AG10803 (cell line): ENCODE results near the gene DTNB.

ENCODE experiments used
- DNase-seq: peaks from one replicate; pipeline ENCODE4 v3.0.0; 2010; ENCODE audit warnings: low read depth
- H3K4me3 ChIP-seq: 2 replicates; pipeline ENCODE4 v1.5.1; 2011; ENCODE audit warnings: mild to moderate bottlenecking, low read length, control low read depth
- CTCF ChIP-seq: conservative IDR thresholded peaks from 2 replicates; pipeline ENCODE4 v1.5.1; 2011; ENCODE audit warnings: mild to moderate bottlenecking, low read length, control low read depth, inconsistent platforms

DTNB gene

DNA sequence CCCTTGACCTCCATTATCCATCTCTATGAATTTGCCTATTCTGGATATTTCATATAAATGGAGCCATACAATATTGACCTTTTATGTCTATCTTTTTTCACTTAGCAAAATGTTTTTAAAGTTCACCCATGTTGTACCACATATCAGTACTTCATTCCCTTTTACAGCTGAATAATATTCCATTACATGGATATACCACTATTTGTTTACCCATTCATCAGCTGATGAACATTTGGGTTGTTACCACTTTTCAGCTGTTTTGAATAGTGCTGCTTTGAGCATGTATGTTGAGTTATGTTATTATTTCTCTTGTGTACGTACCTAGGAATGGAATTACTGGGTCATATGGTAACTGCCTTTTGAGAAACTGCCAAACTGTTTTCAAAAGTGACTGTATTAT lies 238.0 kb downstream of the DTNB start:
- no peak for DNase-seq
- no peak overlapping the region for H3K4me3 ChIP-seq

DNA sequence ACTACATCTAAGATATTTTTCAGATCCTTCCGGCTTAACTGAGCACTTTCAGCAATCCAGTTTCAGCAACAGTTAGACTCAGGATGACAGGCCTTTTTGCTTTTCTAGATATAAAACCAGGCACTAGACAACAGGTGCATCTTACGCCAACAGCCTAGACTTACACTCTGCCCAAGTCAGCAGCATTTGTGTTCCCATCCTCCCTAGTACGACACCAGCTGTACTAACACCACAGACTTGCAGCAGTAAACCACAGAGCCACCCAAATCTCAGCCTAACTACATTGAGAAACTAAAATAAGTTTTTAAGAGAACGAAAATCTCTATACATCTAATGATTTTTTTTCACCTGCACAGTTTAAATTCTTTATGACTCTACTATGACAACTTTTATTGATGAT lies 241.8 kb downstream of the DTNB start:
- no peak for TF ChIP-seq CTCF
- H3K4me3 ChIP-seq, result no peak overlapping the region
- DNase-seq, result no peak

More for the DNA sequence above, 238.0 kb downstream of the DTNB start:
- no peak for TF ChIP-seq CTCF

- DNase-seq, result no peak
- H3K4me3 ChIP-seq, result no peak overlapping the region
- TF ChIP-seq CTCF, result no peak
These were observed 242.8 kb downstream of the DTNB start for GRCh38 chr2:25430556-25430955.

DNA sequence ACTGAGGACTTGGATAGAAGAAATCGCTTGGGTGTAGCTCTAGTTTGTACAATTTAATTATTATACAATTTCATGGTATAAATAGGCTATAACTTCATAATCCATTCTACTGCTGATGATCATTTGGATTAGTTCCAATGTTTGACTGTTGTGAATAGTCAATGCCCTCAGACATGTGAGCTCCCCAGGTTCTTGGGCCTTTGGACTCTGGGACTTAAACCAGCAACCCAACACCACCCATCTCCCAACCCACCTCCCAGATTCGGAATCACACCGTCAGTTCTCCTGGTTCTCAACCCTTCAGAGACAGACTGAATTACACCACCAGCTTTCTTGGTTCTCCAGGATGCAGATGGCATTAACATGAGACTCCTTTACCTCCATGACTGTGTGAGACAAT lies 247.1 kb downstream of the DTNB start:
- DNase-seq, result no peak
- no peak overlapping the region for H3K4me3 ChIP-seq
- no peak for TF ChIP-seq CTCF

- TF ChIP-seq CTCF, result no peak
These were observed 248.8 kb downstream of the DTNB start for GRCh38 chr2:25424426-25425028.

GRCh38 chr2:25421820-25422411 lies 251.5 kb downstream of the DTNB start:
- no peak for DNase-seq
- no peak for TF ChIP-seq CTCF
- no peak overlapping the region for H3K4me3 ChIP-seq

More at GRCh38 chr2:25424426-25425028, 248.8 kb downstream of the DTNB start:
- no peak for DNase-seq
- no peak overlapping the region for H3K4me3 ChIP-seq

DNA sequence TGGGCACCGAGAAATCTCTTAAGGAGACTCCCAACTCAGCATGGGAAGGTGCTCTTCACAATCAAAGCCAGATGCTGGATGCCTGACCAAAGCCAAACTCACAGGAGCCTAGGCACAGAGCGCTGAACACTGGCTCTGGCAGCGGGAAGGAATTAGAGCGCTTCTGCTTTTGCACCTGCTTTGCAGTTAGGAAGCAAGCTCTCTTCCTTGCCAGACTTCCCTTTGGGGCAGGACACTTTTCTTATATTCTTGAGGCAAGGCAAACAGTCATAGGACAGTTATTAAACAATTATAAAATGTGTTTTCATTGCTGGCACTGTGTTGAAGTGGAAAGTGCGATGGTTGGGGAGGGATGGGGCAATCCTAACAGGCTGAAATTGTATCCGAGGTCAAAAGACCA lies 252.1 kb downstream of the DTNB start:
- H3K4me3 ChIP-seq, result no peak overlapping the region
- no peak for DNase-seq
- TF ChIP-seq CTCF, result no peak
